Neural progenitor cell (in vitro differentiated cells): ENCODE results near the gene CNN2. TPM values are rescaled to one million over a fixed set of nuclear protein-coding genes. Genes with fewer than 3 reads are reported as not detected.

Experiments used
- DNase-seq: peaks from one replicate; pipeline ENCODE4 v3.0.0-alpha.2; 2016; ENCODE audit warnings: low spot score
- H2AFZ ChIP-seq: fragments of 200-600 bp; sonication (generic); replicated peaks from 2 replicates; pipeline ENCODE4 v1.6.1; 2016; ENCODE audit warnings: antibody characterized with exemption
- H3F3A ChIP-seq: fragments of 200-600 bp; sonication (generic); 2 replicates; pipeline ENCODE4 v1.6.1; 2016; ENCODE audit warnings: antibody characterized with exemption, low read depth
- H3K27ac ChIP-seq: fragments of 200-600 bp; sonication (generic); 2 replicates; pipeline ENCODE4 v1.5.1; 2016; ENCODE audit warnings: mild to moderate bottlenecking
- H3K27me3 ChIP-seq: fragments of 200-600 bp; sonication (generic); 2 replicates; pipeline ENCODE4 v1.6.1; 2016; ENCODE audit warnings: mild to moderate bottlenecking, moderate library complexity
- H3K36me3 ChIP-seq: fragments of 200-600 bp; sonication (generic); 2 replicates; pipeline ENCODE4 v1.5.1; 2016
- H3K4me1 ChIP-seq: fragments of 200-600 bp; sonication (generic); 2 replicates; pipeline ENCODE4 v1.6.1; 2016; ENCODE audit warnings: mixed run types
- H3K4me2 ChIP-seq: fragments of 200-600 bp; sonication (generic); 2 replicates; pipeline ENCODE4 v1.6.1; 2016
- H3K4me3 ChIP-seq: fragments of 200-600 bp; sonication (generic); 2 replicates; pipeline ENCODE4 v1.5.1; 2016
- H3K79me2 ChIP-seq: fragments of 200-600 bp; sonication (generic); 2 replicates; pipeline ENCODE4 v1.6.1; 2016; ENCODE audit warnings: low read depth
- H3K9ac ChIP-seq: fragments of 200-600 bp; sonication (generic); 2 replicates; pipeline ENCODE4 v1.6.1; 2016
- H3K9me3 ChIP-seq: fragments of 200-600 bp; sonication (generic); 2 replicates; pipeline ENCODE4 v1.5.1; 2016; ENCODE audit warnings: low read depth
- H4K20me1 ChIP-seq: fragments of 200-600 bp; sonication (generic); 2 replicates; pipeline ENCODE4 v1.6.1; 2016; ENCODE audit warnings: low read depth
- H3K27ac Mint-ChIP-seq: 3 replicates; pipeline ENCODE4 v1.8.0; 2021; ENCODE audit warnings: mixed read lengths
- H3K27me3 Mint-ChIP-seq: 2 replicates; pipeline ENCODE4 v1.8.0; 2022; ENCODE audit warnings: low read depth, mild to moderate bottlenecking, inconsistent platforms, moderate library complexity, mixed read lengths; ENCODE audit not compliant: insufficient read depth
- H3K36me3 Mint-ChIP-seq: 3 replicates; pipeline ENCODE4 v1.8.0; 2021; ENCODE audit warnings: mixed read lengths
- H3K4me1 Mint-ChIP-seq: 3 replicates; pipeline ENCODE4 v1.8.0; 2021; ENCODE audit warnings: mixed read lengths
- H3K4me3 Mint-ChIP-seq: 3 replicates; pipeline ENCODE4 v1.8.0; 2021; ENCODE audit warnings: mild to moderate bottlenecking, moderate library complexity, mixed read lengths
- H3K9me3 Mint-ChIP-seq: 3 replicates; pipeline ENCODE4 v1.8.0; 2020; ENCODE audit warnings: mixed read lengths
- CTCF ChIP-seq: fragments of 200-600 bp; sonication (generic); IDR thresholded peaks from 2 replicates; pipeline ENCODE4 v1.5.1; 2017; ENCODE audit warnings: antibody characterized with exemption, mild to moderate bottlenecking
- EZH2 ChIP-seq: fragments of 200-600 bp; sonication (generic); IDR thresholded peaks from 2 replicates; pipeline ENCODE4 v1.6.1; 2017; ENCODE audit warnings: antibody characterized with exemption, mild to moderate bottlenecking, moderate library complexity
- EZH2phosphoT487 ChIP-seq: fragments of 200-600 bp; sonication (generic); IDR thresholded peaks from 2 replicates; pipeline ENCODE4 v1.6.1; 2017; ENCODE audit warnings: antibody characterized with exemption
- total RNA-seq: library from RNA; depleted of rRNA; stranded (reverse); fragments of >200 nt; gene quantifications from 2 replicates; pipeline ENCODE4 v1.2.3, GENCODE V29; 2015; ENCODE audit warnings: low replicate concordance

Gene CNN2
- total RNA-seq, 1 donor from 2014 or later = 131 TPM

GRCh38 chr19:1065606-1066109 is 39.2 kb downstream of the CNN2 start:
- H3K27ac Mint-ChIP-seq = no peak overlapping the region
- no peak overlapping the region for H3K4me2 ChIP-seq
- no peak for DNase-seq

GRCh38 chr19:1066251-1066747 is 39.9 kb downstream of the CNN2 start:
- DNase-seq = peak; percentile 44
- Histone ChIP-seq H3K4me2 (peak overlapping the region; percentile 89), H3K9me3 (no peaks in the 10 kb centered on the region), H3K4me3 (peak overlapping the region; percentile 48), H3K4me1 (peaks cover 12% of the 10 kb centered on the region), H3K27ac (no peak overlapping the region), H3K36me3 (no peaks in the 10 kb centered on the region), H3K9ac (no peak overlapping the region), H4K20me1 (peaks cover 16% of the 10 kb centered on the region), H2AFZ (no peak overlapping the region), H3K27me3 (peaks cover 80% of the 10 kb centered on the region), H3F3A (peaks cover 31% of the 10 kb centered on the region), H3K79me2 (no peaks in the 10 kb centered on the region)
- Mint-ChIP-seq H3K9me3 (no peaks in the 10 kb centered on the region), H3K27me3 (peaks cover 34% of the 10 kb centered on the region), H3K4me1 (peaks cover 9% of the 10 kb centered on the region), H3K36me3 (no peaks in the 10 kb centered on the region), H3K27ac (no peak overlapping the region), H3K4me3 (no peak overlapping the region)
- TF ChIP-seq EZH2phosphoT487 (no peak), EZH2 (no peak), CTCF (no peak)

More at GRCh38 chr19:1065606-1066109, 39.2 kb downstream of the CNN2 start:
- Histone ChIP-seq H4K20me1 (peaks cover 16% of the 10 kb centered on the region), H3K9ac (no peak overlapping the region), H3K27ac (no peak overlapping the region), H2AFZ (no peak overlapping the region), H3K27me3 (peaks cover 74% of the 10 kb centered on the region), H3F3A (peaks cover 26% of the 10 kb centered on the region), H3K4me3 (no peak overlapping the region), H3K9me3 (no peaks in the 10 kb centered on the region), H3K36me3 (no peaks in the 10 kb centered on the region), H3K4me1 (peaks cover 12% of the 10 kb centered on the region), H3K79me2 (no peaks in the 10 kb centered on the region)
- Mint-ChIP-seq H3K36me3 (no peaks in the 10 kb centered on the region), H3K9me3 (no peaks in the 10 kb centered on the region), H3K27me3 (peaks cover 32% of the 10 kb centered on the region), H3K4me3 (no peak overlapping the region), H3K4me1 (peaks cover 9% of the 10 kb centered on the region)
- TF ChIP-seq CTCF (no peak), EZH2phosphoT487 (no peak), EZH2 (no peak)

- H3K27me3 Mint-ChIP-seq = peaks cover 37% of the 10 kb centered on the region
These were observed 40.4 kb downstream of the CNN2 start, which contains the start of gene ARHGAP45 for GRCh38 chr19:1066748-1067340. Gene ARHGAP45 (plus strand): TSS chr19:1067167. CDS start chr19:1067406, 239 bp downstream.

More at GRCh38 chr19:1066748-1067340, 40.4 kb downstream of the CNN2 start, which contains the start of gene ARHGAP45:
- Mint-ChIP-seq H3K4me1 (peaks cover 12% of the 10 kb centered on the region), H3K36me3 (no peaks in the 10 kb centered on the region), H3K27ac (no peak within 1 kb of the TSS), H3K9me3 (peaks cover 2% of the 10 kb centered on the region), H3K4me3 (peak within 1 kb of the TSS; percentile 75)
- no peaks in the 10 kb centered on the region for H3K79me2 ChIP-seq
- H3K4me2 ChIP-seq = peak within 1 kb of the TSS; percentile 89
- no peak within 1 kb of the TSS for H2AFZ ChIP-seq
- peaks cover 21% of the 10 kb centered on the region for H4K20me1 ChIP-seq
- no peak within 1 kb of the TSS for H3K9ac ChIP-seq
- H3K27ac ChIP-seq = no peak within 1 kb of the TSS
- peaks cover 12% of the 10 kb centered on the region for H3K4me1 ChIP-seq
- no peaks in the 10 kb centered on the region for H3K36me3 ChIP-seq
- DNase-seq = peak; percentile 52
- TF ChIP-seq EZH2phosphoT487 (no peak), CTCF (no peak), EZH2 (no peak)
- no peaks in the 10 kb centered on the region for H3K9me3 ChIP-seq
- peaks cover 37% of the 10 kb centered on the region for H3F3A ChIP-seq
- peak within 1 kb of the TSS; percentile 48 for H3K4me3 ChIP-seq
- peaks cover 86% of the 10 kb centered on the region for H3K27me3 ChIP-seq
